GM11168 (cell line): ENCODE data around the gene TEAD1.

ENCODE experiments used
- in situ Hi-C: fragments of 300-500 bp; cut with MboI; formaldehyde crosslinking; loops from one replicate; pipeline ENCODE4 v1.12.0; 2022; ENCODE audit warnings: low sequenced_read_pairs; ENCODE audit not compliant: unreplicated experiment

The TEAD1 gene

DNA sequence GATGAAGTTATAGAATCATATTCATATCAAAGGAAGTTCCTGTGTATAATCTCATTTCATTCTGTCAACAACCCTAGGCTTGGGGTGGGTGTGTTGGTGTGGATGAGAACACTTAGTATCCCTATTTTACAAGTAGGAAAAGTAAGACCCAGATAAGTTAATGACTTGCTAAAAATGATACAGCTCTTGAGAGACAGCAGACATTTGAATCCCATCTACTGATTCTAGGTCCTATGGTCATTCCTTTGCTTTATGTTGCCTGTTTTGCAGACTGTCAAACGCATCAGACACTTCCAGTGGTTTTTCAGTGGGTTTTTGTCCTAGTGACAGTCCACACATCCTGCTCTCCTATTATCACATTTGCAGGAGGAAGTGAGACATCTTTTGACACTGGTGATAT lies 153.1 kb downstream of the TEAD1 start:
- in situ Hi-C loops = no loop called here

GRCh38 chr11:12827929-12828812 lies 153.9 kb downstream of the TEAD1 start:
- in situ Hi-C loops = no loop called here

DNA sequence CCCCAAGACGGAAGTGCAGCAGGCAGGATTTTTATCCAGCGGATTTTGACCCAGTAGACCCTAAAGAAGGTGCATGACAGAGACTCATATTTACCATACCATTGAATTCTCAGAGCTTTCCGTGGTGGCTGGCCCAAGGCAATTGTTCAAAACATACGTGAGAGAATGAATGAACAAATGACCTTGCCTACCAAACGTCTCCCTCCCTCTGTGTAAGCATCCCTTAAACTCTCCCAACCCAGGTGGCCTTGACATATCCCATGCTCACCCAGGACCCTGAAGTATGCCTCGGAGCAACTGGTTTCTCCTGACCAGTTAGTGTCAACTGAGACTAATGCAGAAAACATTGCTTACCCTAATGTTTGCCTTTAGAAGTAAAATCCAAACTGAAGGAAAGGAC lies 154.9 kb downstream of the TEAD1 start:
- in situ Hi-C loops = no loop called here

DNA sequence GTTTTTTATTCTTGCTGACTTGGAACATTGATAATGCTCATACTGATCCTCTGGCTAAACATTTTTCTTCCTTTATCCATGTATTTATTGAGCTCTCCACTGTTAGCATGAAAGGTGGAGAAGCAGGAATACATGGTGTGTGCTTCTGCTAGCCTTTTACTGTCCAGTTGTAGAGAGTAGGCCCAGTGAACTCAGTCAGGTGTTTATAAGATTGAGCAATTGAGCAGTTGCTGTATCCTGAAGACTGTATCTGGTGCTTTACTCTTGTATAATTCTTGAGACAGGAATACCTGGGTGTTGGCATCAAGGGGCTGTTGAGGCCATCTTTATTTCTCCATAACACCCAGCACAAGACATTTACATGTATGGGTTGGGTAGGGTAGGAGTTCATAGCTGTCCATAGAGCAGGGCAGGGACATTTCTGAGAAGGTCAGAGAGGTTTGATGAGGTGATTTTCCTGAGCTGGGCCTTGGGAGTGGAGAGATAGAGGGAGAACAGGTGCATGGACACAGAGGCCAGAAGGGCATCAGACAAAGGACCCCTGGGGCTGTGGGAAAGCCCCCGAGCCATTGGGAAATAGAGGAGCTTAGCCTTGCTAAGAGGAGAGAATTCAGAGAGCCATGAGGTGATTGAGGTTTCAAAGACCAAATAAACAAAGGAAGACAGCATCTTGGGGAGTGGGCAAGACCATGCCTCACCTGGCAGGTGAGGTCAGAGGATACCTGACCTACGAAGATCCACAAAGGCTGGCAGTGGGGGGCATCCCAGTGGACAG lies 155.5 kb downstream of the TEAD1 start:
- in situ Hi-C loops = no loop called here

DNA sequence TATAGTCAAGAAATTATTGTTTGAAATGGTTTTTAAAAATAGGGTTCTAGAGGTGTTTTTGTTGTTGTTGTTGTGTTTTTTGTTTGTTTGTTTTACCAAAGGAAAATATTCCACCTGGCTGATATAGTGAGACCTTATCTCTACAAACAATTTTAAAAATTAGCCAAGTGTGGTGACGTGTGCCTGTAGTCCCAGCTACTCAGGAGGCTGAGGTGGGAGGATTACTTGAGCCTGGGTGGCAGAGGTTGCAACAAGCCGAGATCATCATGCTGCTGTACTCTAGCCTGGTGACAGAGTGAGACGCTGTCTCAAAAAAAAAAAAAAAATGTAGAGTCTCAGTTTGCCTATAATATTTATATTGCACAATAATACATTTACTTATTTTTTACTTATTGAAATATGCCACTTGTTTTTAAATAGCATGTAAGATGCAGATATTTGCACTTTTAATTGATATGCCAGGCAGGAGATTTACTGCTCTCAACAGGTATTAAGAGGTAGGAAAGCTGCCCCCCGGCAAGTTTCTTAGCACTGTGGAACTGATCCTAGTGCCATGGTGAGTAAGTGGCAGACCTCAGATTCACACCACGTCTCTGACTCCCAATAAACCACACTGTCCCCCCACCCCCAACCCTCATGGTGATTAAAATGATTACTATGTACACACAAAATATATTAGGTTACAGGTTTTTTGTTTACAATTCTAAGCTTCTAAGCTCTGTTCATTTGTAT lies 157.4 kb downstream of the TEAD1 start:
- in situ Hi-C loops = no loop called here

DNA sequence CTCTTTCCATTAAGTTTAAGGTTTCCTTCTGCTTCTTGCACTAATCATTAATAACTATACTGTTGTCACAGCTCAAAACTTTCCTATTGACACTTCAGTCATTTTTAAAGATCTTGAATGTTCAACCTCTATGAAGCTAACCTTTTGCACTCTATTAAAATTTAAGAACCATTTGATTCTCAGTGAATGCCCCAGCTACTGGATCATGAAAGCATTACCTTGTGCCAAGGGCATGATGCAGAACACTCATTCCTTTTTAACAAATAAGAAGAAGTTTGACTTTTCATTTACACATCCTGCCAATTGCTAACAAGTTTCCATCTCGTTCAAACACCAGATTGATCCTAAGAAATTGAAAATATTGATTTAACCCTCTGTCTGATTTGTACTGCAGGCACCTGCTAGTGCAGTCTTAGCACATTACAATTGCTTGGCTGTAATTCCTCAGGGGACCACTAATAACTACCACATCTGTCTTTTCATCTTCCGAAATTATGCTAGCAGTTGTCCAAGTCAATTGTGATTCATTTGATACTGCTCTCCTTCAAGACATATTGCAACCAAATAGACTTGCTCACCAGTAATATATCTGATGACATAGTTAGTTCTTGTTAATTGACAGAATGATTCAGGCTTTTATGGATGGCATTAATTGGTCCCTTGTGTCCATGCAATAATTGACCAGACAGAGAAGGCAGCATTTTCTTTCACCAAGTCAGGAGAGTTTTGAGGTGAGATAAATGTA lies 158.4 kb downstream of the TEAD1 start:
- in situ Hi-C loops = no loop called here

GRCh38 chr11:12834166-12834565 lies 159.9 kb downstream of the TEAD1 start:
- in situ Hi-C loops = no loop called here

DNA sequence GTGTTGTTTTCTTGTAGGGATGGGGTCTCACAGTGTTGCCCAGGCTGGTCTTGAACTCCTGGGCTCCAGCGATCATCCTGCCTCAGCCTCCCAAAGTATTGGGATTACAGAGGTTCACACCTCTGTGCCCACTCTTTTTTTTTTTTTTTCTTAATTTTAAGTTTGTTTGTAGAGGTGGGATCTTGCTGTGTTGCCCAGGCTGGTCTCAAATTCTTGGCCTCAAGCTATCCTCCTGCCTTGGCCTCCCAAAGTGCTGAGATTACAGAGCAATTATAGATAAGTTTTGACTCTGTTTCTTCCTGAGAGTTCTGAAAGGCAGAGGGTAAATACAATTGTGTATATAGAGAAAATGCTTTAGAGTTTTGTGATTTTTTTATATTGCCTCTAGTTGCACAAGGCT lies 160.4 kb downstream of the TEAD1 start:
- in situ Hi-C loops = no loop called here

DNA sequence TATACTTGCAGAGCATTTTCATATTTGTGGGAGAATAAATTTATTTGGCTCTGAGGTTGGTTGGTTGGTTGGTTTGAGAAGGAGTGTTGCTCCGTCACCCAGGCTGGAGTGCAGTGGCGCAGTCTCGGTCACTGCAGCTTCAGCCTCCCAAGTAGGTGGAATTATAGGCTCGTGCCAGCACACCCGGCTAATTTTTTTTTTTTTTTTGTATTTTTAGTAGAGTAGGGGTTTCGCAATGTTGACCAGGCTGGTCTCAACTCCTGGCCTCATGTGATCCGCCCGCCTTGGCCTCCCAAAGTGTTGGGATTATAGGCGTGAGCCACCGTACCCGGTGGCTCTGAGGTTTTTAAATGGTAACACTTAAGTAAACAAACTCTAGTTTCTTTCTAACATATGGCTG lies 161.1 kb downstream of the TEAD1 start:
- in situ Hi-C loops = no loop called here

- in situ Hi-C loops = no loop called here
Measured at GRCh38 chr11:12838463-12839123, 164.4 kb downstream of the TEAD1 start.

- in situ Hi-C loops = no loop called here
Measured at GRCh38 chr11:12840871-12841660, 166.8 kb downstream of the TEAD1 start.

- in situ Hi-C loops = no loop called here
Measured at GRCh38 chr11:12841946-12842630, 167.9 kb downstream of the TEAD1 start.

DNA sequence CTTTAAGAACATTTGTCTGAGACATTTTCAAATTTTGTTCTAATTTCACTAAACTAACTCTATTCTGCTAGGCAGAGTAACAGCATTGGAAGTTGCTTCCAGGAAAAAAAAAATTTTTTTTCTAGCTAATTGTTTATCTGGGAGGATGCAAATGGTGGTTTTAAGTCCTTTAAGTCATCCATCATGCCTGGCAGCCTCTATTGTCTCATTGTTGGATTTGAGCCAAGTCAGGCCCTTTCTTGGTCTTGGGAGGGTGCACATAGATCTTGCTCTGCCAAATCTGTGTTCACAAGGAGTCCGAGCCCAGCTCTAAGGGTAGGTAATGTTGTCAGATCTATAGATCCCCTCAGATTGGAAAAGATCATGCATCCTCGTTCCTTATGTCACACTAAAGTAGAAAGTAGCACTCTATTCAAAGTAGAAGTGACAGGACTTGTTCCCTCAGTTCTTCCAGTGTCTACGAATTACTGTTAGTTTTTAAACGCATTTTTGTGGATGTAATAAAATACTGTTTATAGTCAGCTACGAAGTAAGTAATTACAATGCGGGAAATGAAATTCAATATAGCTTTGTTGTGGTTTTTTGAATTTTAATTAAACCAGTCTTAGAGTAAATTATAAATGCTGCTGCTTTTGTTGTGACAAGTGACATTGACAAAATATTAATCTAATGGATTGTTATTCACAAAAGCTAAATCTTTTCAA lies 168.9 kb downstream of the TEAD1 start:
- in situ Hi-C loops = no loop called here

DNA sequence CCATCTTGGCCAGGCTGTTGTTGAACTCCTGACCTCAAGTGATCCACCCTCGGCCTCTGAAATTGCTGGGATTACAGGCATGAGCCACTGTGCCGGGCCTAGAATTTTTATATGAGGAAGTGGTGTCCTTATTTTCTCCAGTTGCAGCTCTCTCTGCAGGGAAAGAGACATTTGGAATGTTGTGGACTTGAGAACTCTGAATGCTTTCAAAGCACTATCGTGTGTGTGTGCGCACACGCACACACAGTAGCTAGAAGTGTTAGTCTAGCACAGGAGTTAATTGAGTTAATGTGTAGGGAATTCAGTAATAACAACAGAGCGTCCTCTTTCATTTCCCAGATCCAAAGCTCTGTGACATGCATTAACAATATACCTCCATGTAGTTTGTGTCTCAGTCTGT lies 170.9 kb downstream of the TEAD1 start:
- in situ Hi-C loops = no loop called here

GRCh38 chr11:12845739-12846358 lies 171.6 kb downstream of the TEAD1 start:
- in situ Hi-C loops = no loop called here

- in situ Hi-C loops = no loop called here
Measured at GRCh38 chr11:12846786-12847615, 172.8 kb downstream of the TEAD1 start.
